BE2C (cell line): ENCODE results near the gene PSG7.
"Not testable (repeated sequence)": the region's sequence is repeated elsewhere in the genome, so short reads cannot be mapped to it uniquely, and the experiment has no call there.

Experiments
- DNase-seq: peaks from one replicate; pipeline ENCODE4 v3.0.0-alpha.2; 2020
- H3K27me3 ChIP-seq: fragments of 250-450 bp; sonication (Bioruptor Pico); 2 replicates; pipeline ENCODE4 v1.5.1; 2020; ENCODE audit warnings: mild to moderate bottlenecking
- H3K36me3 ChIP-seq: fragments of 250-450 bp; sonication (Bioruptor Pico); 2 replicates; pipeline ENCODE4 v1.5.1; 2020; ENCODE audit warnings: mild to moderate bottlenecking
- H3K4me1 ChIP-seq: fragments of 250-450 bp; sonication (Bioruptor Pico); 2 replicates; pipeline ENCODE4 v1.5.1; 2020
- H3K4me3 ChIP-seq: 2 replicates; pipeline ENCODE4 v1.5.1; 2011; ENCODE audit warnings: low read depth, low read length
- H3K9me3 ChIP-seq: fragments of 250-450 bp; sonication (Bioruptor Pico); 2 replicates; pipeline ENCODE4 v1.5.1; 2020
- CTCF ChIP-seq: IDR thresholded peaks from 2 replicates; pipeline ENCODE4 v1.5.1; 2012; ENCODE audit warnings: mild to moderate bottlenecking, low read depth, low read length

PSG7 gene

GRCh38 chr19:42932485-42933101 is 4.4 kb downstream of the PSG7 start:
- H3K9me3 ChIP-seq, H3K36me3 ChIP-seq, H3K27me3 ChIP-seq, DNase-seq, H3K4me3 ChIP-seq, H3K4me1 ChIP-seq: not testable (repeated sequence)

- not testable (repeated sequence) for H3K36me3 ChIP-seq, H3K4me3 ChIP-seq, H3K27me3 ChIP-seq, H3K9me3 ChIP-seq, H3K4me1 ChIP-seq
- DNase-seq, result peak; percentile 59
- TF ChIP-seq CTCF, result peak; percentile 32
These were observed 6.8 kb downstream of the PSG7 start for GRCh38 chr19:42930214-42930613.

GRCh38 chr19:42928896-42929295 is 8.1 kb downstream of the PSG7 start:
- Histone ChIP-seq H3K4me1 (no peaks in the 10 kb centered on the region), H3K4me3 (no peak overlapping the region), H3K36me3 (no peaks in the 10 kb centered on the region), H3K9me3 (no peaks in the 10 kb centered on the region), H3K27me3 (no peaks in the 10 kb centered on the region)
- DNase-seq, result no peak
- no peak for TF ChIP-seq CTCF

GRCh38 chr19:42926781-42927180 is 10.2 kb downstream of the PSG7 start:
- H3K4me3 ChIP-seq, result no peak overlapping the region

GRCh38 chr19:42923106-42923505 is 13.9 kb downstream of the PSG7 start:
- H3K9me3 ChIP-seq, H3K27me3 ChIP-seq, H3K4me1 ChIP-seq, H3K36me3 ChIP-seq, H3K4me3 ChIP-seq: not testable (repeated sequence)
- DNase-seq, result peak; percentile 53
- peak; percentile 65 for TF ChIP-seq CTCF

More at GRCh38 chr19:42926781-42927180, 10.2 kb downstream of the PSG7 start:
- H3K4me1 ChIP-seq, result no peaks in the 10 kb centered on the region
- H3K9me3 ChIP-seq, result no peaks in the 10 kb centered on the region
- DNase-seq, result no peak
- no peaks in the 10 kb centered on the region for H3K36me3 ChIP-seq
- no peaks in the 10 kb centered on the region for H3K27me3 ChIP-seq
- TF ChIP-seq CTCF, result no peak

GRCh38 chr19:42920971-42921370 is 16.0 kb downstream of the PSG7 start:
- H3K36me3 ChIP-seq, H3K4me1 ChIP-seq, H3K27me3 ChIP-seq, H3K4me3 ChIP-seq, DNase-seq, H3K9me3 ChIP-seq: not testable (repeated sequence)

- Histone ChIP-seq H3K4me3 (no peak overlapping the region), H3K27me3 (no peaks in the 10 kb centered on the region), H3K36me3 (no peaks in the 10 kb centered on the region), H3K9me3 (no peaks in the 10 kb centered on the region), H3K4me1 (no peaks in the 10 kb centered on the region)
- TF ChIP-seq CTCF, result 0 out of 2 replicates have a peak, but pooled peaks have one; percentile 1
- no peak for DNase-seq
These were observed 17.3 kb downstream of the PSG7 start for GRCh38 chr19:42919757-42920079.
